RKO (cell line): Measurements from ENCODE around the gene CHD2.

Experiments
- DNase-seq: peaks from one replicate; pipeline ENCODE4 v3.0.0-alpha.2; 2016; ENCODE audit warnings: low spot score

The CHD2 gene

GRCh38 chr15:93070132-93070531, 170.0 kb downstream of the CHD2 start:
- no peak for DNase-seq

DNA sequence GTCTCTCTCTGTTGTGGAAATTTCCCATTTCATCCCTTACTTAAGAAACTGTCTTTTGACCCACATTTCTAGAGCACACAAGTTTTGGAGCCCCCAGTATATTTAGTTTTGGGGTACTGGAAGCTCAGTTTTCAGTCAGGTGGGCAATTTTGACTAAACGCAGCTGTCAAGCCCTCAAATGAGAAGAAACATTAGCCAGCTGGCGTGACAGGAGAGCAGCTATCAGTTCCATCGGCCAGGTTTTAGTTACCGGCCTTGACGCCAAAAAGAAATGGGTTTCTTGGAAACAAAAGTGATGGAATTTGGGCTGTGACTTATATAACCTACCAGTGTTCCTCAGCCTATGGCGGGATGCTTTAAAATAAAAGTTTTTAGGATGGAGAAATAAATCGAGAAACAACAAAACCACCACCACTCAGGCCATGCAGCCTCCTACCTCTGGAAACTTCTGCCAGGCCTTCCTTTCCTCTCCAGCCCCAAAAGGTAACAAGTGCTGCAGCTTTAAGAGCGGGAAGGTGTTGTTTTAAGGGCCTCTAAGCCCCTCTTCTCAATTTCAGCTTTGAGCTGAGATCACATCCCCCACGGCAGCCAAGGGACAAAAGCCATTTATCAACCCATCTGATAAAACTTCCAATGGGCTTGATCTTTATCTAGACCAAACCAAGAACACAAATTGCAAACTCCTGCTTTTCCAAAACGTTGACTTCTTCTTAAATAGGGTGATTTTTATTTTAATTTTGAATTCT, 170.6 kb downstream of the CHD2 start:
- DNase-seq, result no peak

- no peak for DNase-seq
These were observed 171.4 kb downstream of the CHD2 start for GRCh38 chr15:93071469-93071936.

GRCh38 chr15:93072011-93072410, 171.9 kb downstream of the CHD2 start:
- DNase-seq, result no peak

- no peak for DNase-seq
These were observed 172.6 kb downstream of the CHD2 start for GRCh38 chr15:93072411-93073394.

DNA sequence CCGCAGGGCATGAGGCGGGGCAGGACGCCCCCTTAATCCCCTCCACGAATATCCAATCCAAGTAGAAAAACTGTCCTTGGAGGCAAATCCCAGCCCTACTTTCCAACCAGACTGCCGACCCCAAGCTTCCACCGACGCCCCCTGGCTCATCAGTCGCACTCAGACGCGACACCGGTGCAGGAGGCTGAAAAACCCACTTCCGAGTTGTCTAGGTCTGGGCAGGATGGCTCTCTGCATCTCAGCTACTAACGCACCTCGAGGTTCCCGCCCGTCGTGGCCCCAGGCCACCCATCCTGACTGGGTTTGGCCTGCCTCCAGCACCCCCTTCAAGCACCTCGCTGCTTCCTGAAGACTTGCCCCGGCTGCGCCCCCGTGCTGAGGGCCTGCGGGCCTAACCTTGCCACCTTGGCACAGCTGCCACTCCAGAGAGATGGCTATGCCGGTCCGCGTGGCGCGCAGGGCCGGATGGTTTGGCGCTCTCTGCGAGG, 173.4 kb downstream of the CHD2 start:
- no peak for DNase-seq

DNA sequence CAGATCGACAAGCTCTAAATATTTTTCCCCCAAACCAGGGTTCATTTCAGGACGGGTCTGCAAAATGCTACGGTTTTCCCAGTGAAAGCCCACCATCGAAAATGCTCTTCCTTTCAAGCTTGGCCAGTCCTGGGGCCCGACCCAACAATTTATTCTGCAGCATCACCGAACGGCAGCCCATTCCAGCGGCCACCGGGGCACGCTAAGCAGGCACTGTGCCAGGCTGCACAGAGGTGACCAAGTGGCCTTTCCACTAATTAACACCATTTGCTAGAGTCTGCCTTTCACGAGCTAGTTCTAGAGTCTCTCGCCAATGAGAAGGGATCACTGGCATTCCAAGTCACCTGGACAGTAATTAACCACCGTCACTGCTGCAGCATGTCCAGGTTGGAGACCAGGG, 174.5 kb downstream of the CHD2 start:
- no peak for DNase-seq

- no peak for DNase-seq
These were observed 176.1 kb downstream of the CHD2 start for GRCh38 chr15:93076217-93076616.

GRCh38 chr15:93076875-93077274, 176.8 kb downstream of the CHD2 start:
- no peak for DNase-seq
